Kidney epithelial cell (primary cell): Measurements from ENCODE around the gene PTPRT. TPM values are rescaled to one million over a fixed set of nuclear protein-coding genes. Genes with fewer than 3 reads are reported as not detected.

ENCODE experiments used
- DNase-seq: peaks from one replicate; pipeline ENCODE4 v3.0.0-alpha.2; 2010; ENCODE audit warnings: low read depth
- H3K27me3 ChIP-seq: 2 replicates; pipeline ENCODE4 v1.6.0; 2011; ENCODE audit warnings: low read length; ENCODE audit not compliant: control insufficient read depth, insufficient read depth
- H3K36me3 ChIP-seq: 2 replicates; pipeline ENCODE4 v1.5.1; 2011; ENCODE audit warnings: low read length; ENCODE audit not compliant: control insufficient read depth, insufficient read depth
- H3K4me3 ChIP-seq: 2 replicates; pipeline ENCODE4 v1.5.1; 2011; ENCODE audit warnings: low read depth, mild to moderate bottlenecking, control low read depth, low read length
- CTCF ChIP-seq: IDR thresholded peaks from 2 replicates; pipeline ENCODE4 v1.5.1; 2011; ENCODE audit warnings: mild to moderate bottlenecking, moderate library complexity, low read length, control low read depth, inconsistent platforms; ENCODE audit not compliant: insufficient read depth, poor library complexity, severe bottlenecking
- total RNA-seq: library from RNA; depleted of rRNA; stranded (reverse); fragments of >200 nt; gene quantifications from 2 replicates; pipeline ENCODE4 v1.2.3, GENCODE V29; 2015

Gene PTPRT
- total RNA-seq, 1 donor from 2014 or later = 0.25 TPM

GRCh38 chr20:43160941-43161340 lies 28.8 kb downstream of the PTPRT start:
- H3K27me3 ChIP-seq = no peaks in the 10 kb centered on the region
- H3K4me3 ChIP-seq = no peak overlapping the region
- H3K36me3 ChIP-seq = no peaks in the 10 kb centered on the region
- no peak for DNase-seq
- no peak for TF ChIP-seq CTCF

DNA sequence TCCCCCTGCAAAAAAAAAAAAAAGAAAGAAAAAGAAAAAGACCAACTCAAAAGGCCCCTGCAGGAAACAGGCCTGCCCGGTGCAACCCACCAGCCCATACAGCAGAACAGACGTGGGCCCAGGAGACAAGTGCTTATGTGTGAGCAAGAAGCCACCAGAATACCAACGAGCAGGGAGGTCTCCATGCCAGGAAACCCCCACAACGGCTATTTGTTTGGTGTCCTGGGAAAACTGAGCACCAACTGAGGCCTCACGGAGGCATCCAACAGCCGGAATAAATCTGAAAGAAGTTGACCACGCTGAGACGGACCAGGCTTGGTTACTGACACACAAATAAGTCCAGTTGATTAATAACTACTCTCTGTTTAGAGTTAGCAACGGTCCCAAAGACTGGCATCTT lies 29.7 kb downstream of the PTPRT start:
- Histone ChIP-seq H3K4me3 (no peak overlapping the region), H3K27me3 (no peaks in the 10 kb centered on the region), H3K36me3 (no peaks in the 10 kb centered on the region)
- no peak for TF ChIP-seq CTCF
- no peak for DNase-seq

DNA sequence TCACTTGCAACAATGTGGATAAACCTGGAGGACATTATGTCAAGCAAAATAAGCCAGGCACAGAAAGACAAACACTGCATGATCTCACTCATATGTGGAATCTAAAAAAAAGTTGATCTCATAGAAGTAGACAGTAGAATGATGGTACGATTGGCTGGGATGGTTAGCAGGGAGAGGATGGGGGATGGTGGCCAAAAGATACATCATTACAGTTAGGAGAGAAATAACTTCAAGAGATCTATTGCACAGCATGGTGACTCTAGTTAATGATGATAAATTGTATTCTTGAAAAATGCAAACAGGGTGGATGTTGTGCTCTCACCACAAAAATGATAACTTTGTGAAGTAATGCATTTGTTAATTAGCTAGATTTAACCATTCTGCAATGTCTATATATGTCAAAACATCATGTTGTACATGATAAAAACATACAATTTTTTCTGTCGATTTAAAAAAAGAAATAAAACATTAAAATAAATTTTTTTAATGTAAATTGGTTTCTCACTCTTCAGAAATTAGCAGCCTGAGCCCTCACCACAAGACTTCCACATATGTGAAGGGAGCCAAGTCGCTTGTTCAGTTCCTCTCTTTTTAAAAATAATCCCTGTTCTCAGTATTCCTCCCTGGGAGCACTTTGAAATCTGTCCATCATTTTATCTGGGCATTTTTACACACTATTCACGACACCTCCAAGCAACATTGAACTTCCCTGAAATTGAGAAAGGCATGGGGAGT lies 34.2 kb downstream of the PTPRT start:
- no peaks in the 10 kb centered on the region for H3K36me3 ChIP-seq
- no peak overlapping the region for H3K4me3 ChIP-seq
- no peak for DNase-seq
- no peak for TF ChIP-seq CTCF
- no peaks in the 10 kb centered on the region for H3K27me3 ChIP-seq

- no peak for DNase-seq
- no peaks in the 10 kb centered on the region for H3K36me3 ChIP-seq
- H3K27me3 ChIP-seq = no peaks in the 10 kb centered on the region
- no peak overlapping the region for H3K4me3 ChIP-seq
- no peak for TF ChIP-seq CTCF
Measured at GRCh38 chr20:43151901-43152300, 37.8 kb downstream of the PTPRT start.

DNA sequence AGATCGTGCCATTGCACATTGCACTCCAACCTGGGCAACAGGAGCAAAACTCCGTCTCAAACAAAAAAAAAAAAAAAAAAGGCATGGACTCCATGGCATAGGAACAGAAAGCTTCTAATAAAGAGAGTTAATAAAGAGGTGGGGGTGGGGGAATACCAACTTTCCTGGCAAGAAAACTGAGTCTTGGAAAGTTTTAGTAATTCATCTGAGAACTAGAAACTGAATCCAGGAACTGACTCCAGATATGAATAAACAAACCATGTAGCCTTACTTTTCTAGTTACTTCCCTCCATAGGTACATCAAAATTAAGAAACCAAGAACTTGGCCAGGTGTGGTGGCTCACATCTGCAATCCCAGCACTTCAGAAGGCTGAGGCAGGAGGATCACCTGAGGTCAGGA lies 38.5 kb downstream of the PTPRT start:
- no peaks in the 10 kb centered on the region for H3K27me3 ChIP-seq

More for the DNA sequence above, 38.5 kb downstream of the PTPRT start:
- Histone ChIP-seq H3K36me3 (no peaks in the 10 kb centered on the region), H3K4me3 (no peak overlapping the region)
- no peak for DNase-seq
- no peak for TF ChIP-seq CTCF
